ENCODE measurements around the gene CYP4F12.
A peak's percentile ranks its signal among the peaks of the same experiment; 100 is the strongest.

Gene CYP4F12, protein sequence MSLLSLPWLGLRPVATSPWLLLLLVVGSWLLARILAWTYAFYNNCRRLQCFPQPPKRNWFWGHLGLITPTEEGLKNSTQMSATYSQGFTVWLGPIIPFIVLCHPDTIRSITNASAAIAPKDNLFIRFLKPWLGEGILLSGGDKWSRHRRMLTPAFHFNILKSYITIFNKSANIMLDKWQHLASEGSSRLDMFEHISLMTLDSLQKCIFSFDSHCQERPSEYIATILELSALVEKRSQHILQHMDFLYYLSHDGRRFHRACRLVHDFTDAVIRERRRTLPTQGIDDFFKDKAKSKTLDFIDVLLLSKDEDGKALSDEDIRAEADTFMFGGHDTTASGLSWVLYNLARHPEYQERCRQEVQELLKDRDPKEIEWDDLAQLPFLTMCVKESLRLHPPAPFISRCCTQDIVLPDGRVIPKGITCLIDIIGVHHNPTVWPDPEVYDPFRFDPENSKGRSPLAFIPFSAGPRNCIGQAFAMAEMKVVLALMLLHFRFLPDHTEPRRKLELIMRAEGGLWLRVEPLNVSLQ

DNA sequence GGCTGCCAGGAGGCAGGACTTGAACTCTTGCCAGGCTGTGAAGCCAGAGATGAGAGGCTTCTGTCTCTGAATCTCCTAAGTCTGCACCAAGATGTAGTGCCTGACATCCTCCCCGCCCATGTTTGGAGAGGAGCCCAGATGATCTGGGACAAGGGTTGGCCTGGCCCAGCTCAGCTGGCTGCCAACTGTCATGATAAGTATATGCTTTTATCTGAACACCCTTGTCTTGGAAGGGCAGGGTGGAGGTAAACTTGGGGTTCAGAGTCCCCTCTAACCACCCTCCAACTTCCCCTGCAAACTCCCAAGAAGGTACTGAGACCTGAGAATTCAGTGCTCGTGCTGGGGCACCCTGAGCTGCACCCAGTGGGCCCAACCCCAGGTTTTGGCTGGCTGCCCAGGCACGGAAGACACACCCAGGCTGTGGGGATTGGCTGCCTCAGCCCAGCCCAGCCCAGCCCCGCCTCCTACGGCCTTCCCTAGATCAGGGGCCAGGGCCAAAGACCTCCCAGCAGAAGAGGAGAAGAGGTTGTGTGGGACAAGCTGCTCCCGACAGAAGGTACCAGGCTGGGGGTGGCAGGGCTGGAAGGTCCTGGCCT lies at the start of gene CYP4F12:
Gene CYP4F12, plus strand, starts transcription at position 508 of the 596 bp plus-strand sequence. CDS start 443 bp downstream, outside the sequence.
- peak; percentile 35 for DNase-seq

- no peak for DNase-seq
These were observed 49.1 kb upstream of the CYP4F12 start for GRCh38 chr19:15623711-15624318.

DNA sequence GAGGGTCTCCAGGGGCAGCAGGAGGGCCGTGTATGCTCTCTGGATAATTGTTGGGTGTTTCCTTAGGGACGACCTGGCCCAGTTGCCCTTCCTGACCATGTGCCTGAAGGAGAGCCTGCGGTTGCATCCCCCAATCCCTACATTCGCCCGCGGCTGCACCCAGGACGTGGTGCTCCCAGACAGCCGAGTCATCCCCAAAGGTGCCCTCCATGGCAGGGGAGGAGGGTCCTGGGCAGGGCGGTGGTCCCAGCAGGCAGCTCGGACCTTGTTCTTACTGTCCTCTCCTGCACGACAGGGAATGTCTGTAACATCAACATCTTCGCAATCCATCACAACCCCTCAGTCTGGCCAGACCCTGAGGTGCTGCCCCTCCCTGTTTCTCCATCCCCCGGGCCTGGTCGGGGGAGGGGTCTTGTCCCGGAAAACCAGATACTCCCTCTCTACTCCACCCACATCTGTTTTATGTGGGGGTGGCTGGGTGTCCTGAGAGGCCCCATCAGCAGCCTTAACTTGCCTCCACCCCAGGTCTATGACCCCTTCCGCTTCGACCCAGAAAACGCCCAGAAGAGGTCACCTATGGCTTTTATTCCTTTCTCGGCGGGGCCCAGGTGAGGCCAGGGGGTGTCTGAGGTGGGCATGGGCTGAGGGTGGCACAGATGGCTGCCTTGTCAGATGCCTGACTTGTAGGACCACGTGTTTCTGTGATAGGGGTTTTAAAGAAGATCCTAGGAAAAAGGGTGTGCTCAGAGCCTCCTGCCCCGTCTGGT lies 44.5 kb upstream of the CYP4F12 start:
- no peak for DNase-seq

GRCh38 chr19:15629003-15629880 lies 43.6 kb upstream of the CYP4F12 start:
- DNase-seq, result peak; percentile 92

DNA sequence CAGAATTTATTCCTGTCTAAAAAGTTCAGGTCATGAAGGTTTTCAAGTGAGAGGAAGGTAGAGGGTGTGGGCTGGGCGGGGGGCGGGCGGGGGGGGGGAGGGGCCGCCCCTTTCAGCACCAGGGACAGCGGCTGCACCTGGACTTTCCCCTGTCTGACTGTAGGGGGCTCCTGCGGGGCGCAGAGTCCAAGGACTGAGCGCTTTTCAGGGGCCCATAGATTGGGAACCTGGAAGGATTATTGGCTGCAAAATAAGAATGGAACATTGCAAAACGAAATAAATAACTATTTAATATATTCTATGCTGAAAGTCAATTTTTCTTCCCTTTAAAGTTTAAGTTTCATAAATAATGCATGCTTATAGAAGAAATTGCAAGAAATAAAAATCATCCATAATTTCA lies 41.1 kb upstream of the CYP4F12 start:
- peak; percentile 9 for DNase-seq

GRCh38 chr19:15633082-15633835 lies 39.6 kb upstream of the CYP4F12 start:
- DNase-seq, result no peak

- no peak for DNase-seq
These were observed 38.8 kb upstream of the CYP4F12 start for GRCh38 chr19:15634105-15634504.

DNA sequence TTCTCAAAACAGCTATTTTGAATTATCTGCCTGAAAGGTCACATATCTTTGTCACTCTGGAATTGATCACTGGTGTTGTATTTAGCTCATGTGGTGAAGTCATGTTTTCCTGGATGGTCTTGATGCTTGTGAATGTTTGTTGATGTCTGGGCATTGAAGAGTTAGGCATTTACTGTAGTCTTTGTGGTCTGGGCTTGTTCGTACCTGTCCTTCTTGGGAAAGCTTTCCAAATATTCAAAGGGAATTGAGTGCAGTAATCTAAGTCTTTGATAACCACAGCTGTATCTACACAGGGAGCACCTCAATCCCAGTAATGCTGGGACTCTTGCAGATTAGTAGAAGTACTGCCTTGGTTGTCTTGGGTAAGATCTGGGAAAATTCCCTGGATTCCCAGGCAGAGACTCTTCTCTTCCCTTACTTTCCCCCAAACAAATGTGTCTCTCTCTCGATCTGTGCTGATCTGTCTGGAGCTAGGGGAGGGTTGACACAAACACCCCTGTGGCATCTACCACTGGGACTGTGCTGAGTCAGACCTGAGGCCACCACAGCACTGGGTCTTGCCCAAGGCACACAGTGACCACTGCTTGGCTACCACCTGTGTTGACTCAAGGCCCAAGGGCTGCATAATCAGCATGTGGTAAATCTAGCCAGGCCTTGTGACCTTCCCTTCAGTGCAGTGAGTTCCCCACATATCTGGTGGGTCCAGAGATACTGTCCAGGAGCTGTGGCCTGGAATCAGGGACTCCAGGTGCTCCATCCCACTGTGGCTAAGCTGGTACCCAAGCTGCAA lies 37.7 kb upstream of the CYP4F12 start:
- DNase-seq, result no peak

GRCh38 chr19:15636026-15636425 lies 36.9 kb upstream of the CYP4F12 start:
- no peak for DNase-seq

GRCh38 chr19:15639596-15639995 lies 33.3 kb upstream of the CYP4F12 start:
- no peak for DNase-seq

GRCh38 chr19:15640294-15640903 lies 32.5 kb upstream of the CYP4F12 start, which contains the start of gene CYP4F3:
Gene CYP4F3, plus strand, starts transcription at chr19:15640897. Its CDS starts 519 bp downstream, at chr19:15641416.
- no peak for DNase-seq

GRCh38 chr19:15640904-15641597 lies 31.8 kb upstream of the CYP4F12 start:
- no peak for DNase-seq

GRCh38 chr19:15641901-15642491 lies 30.9 kb upstream of the CYP4F12 start:
- DNase-seq, result no peak

- no peak for DNase-seq
These were observed 30.1 kb upstream of the CYP4F12 start for GRCh38 chr19:15642807-15643206.

GRCh38 chr19:15643387-15643786 lies 29.5 kb upstream of the CYP4F12 start:
- no peak for DNase-seq

DNA sequence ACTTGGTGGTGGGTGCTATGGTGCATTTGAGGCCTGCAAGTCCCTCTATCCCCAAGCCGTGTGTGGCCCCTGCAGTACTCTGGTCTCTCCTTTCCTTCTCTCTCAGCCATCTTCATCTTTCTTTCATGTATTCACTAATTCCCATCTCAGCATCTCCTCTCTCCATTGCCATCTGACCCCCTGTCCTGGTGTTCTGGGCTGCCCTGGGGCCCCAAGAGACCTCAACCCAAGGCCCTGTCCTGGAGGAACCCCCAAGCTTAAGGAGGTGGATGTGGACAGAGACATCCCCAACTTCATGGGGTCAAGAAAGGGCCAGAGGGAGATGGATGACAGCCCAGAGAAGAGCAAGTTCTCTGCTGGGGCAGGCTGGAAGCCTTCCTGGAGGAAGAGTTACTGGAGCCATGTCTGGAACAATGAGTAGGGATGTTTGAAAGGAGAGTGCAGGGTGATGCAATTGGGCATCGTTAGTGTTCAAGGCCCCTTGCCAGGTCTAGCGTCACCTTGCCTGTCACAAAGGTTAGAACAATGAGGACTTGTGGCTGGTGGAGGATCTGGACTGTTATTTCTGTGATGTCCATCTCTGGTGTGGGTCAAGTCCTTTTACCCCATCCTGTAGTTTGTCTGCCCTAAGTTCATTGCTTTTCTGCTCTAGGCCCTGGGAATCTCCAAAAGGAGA lies 28.7 kb upstream of the CYP4F12 start:
- no peak for DNase-seq

DNA sequence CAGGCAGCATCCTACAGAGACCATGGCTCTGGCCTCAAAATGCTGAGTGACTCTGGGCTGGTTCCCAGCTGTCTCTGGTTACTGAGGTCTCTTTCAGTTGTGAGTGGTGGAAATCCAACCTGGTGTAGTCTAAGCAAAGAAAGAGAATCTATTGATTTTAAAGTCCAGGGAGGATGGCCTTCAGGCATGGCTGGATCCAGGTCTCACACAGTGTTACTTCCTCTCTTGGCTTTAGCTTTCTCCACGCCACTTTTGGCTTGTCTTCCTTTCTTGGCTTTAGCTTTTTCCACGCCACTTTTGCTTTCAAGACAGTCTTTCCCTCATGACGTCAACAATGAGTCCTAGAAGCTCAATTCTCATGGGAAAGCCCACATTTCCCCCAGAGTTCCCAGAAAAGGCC lies 28.1 kb upstream of the CYP4F12 start:
- no peak for DNase-seq

GRCh38 chr19:15649526-15649925 lies 23.4 kb upstream of the CYP4F12 start:
- no peak for DNase-seq
